DMS53 treated with DMSO at 0.1 percent for 48 hours (cell line): Measurements from ENCODE around the gene LRMDA.

ENCODE experiments used
- DNase-seq: peaks from one replicate; lab custom pipeline; 2025; ENCODE audit not compliant: unreplicated experiment; lab: John Stamatoyannopoulos, UW

Gene LRMDA

DNA sequence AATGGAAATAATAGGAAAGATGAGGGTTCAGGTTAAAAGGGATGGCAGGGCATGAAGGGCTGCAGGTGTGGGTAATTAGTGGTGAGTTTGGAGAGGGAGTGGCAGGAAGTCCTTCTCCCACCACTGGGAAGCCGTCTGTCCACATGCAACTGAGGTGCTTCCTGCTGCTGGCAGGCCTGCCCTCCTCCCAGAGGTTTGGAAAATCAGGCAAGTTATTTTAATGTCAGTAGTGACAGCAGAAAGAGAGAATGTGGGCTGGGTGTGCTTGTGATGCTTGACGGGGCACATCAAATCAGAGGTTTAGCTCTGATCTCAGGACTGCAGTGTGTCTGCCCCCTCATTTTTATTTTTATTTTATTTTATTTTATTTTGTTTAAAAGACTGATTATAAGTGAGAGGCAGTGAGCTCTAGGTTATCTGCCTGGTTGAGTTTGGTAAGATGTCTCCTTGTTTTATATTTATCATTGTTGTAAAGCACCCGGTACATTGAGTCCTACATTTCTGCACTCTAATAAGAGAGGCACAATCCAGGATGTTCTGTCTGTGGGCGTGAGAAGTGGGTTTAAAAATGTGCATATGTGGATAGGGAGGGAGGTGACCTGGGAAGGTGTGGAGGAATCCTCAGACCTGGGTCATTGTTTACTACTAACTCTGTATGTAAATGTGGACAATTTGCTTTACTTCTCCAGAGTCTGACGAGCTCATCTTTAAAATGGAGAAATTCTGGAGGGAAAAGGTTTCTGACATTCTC lies 504.4 kb downstream of the LRMDA start:
- DNase-seq: no peak

- no peak for DNase-seq
Measured at GRCh38 chr10:75936841-75937240, 505.4 kb downstream of the LRMDA start.

DNA sequence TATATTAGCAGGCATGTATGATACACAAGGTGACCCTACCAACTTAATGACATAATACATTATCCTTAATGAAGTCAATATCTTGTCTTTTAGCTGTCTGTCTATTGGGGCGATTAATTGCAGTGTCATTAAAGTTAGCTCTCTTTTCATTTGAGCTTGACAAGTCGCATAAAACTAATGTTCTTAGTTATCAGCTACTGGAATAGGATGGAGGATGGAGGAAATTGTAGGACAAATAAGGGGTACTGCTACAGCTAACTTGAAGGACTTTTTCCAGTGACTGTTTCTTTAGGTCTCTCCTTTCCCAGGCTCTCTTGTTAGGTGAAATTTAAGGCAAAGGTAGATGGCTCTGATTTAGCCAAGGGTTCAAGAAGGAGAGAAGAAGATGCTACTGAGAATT lies 506.4 kb downstream of the LRMDA start:
- DNase-seq: no peak

DNA sequence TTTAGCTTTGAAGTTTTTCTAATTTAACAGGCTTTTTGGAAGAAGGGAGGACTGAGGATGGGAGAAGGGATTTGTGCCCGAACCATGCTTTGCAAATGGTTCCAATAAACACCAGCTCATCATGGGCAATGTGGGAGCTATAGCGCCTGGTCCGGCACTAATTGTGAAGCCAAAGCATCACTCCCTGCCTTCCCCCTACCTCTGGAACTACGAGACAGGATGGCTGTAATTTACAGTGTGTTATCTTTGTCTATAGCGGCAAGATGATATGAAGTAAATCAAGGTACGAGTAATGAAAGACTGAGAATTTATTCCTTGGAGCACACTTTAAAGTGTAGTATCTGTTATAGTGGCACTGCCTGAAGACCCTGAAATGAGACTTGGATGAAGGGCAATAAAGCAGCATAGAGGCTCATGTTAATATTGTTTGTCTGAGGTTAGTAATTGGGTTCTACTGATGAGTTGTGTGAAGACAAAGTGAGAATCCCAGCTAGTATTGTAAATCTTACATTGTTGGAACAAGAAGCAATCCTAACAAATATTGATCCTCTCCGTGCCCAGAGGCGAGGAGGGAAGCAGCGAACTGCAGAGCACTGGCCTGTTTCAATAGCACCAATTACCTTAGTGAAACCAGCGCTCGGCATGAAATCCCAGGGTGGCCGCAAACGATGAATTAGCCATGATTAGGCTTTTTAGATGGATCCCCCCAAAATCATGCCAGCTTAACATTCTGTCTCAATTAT lies 507.1 kb downstream of the LRMDA start:
- no peak for DNase-seq

GRCh38 chr10:75939541-75939940 lies 508.1 kb downstream of the LRMDA start:
- DNase-seq: no peak

GRCh38 chr10:75940742-75941141 lies 509.3 kb downstream of the LRMDA start:
- no peak for DNase-seq

DNA sequence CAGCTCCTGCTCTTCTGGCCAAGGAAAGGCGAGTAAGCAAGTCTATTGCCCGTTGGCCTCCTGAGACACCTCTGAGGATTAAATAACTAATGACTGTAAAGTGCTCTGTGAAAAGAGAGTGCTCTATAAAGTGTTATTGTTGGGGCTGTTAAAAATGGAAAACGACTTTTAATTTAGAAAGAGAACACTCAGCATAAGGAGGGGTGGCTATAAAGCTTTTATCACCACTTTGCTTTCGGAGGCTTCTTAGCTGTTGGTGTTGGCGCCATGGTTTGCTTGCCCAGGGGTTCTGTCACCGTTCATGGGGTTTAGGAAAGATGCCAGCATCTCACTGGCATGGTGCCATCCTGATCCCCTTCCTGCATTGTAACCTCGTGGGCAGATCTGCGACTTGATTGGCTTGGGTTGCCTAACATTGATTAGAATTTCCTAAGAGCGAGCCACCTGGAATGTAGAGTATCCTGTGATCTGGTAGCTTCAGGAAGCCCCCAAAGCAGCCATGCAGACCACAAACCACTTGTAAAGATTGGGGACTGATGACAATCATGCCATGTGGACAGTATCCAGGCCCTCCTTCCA lies 509.9 kb downstream of the LRMDA start:
- DNase-seq: no peak

DNA sequence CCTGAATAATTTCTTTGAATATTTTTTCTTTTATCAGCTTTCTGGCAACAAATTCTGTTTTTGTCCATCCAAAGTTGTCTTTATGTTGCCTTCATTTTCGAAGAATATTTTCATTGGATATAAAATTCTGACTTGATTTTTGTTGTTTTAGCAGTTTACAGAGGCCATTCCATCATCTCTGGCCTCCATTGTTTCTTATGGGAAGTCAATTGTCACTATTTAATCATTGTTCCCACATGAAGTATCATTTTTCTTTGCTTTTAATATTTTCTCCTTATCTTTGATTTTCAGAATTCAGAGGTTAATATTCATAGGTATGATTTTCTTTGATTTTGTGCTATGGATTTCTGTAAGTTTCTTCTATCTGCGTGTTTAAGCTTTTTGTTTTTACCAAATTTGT lies 512.6 kb downstream of the LRMDA start:
- no peak for DNase-seq

DNA sequence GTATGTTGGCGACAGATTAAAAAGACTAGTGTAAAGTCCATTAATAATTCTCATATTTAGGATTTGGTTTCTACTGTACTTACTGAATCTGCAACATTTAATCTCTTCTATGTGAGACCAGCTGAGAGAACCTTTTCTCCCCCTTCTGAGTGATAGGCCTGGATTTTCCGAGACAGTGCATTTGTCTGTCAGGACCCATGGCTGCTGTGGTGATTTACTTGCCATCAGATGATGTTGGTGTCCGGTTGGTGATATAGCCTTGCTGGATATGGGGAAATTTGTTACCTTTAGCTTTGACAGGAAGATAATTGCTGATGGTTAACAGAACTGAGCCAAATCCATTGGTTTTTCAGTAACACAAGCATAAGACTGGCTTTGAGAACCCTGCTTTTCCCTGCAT lies 517.2 kb downstream of the LRMDA start:
- no peak for DNase-seq

DNA sequence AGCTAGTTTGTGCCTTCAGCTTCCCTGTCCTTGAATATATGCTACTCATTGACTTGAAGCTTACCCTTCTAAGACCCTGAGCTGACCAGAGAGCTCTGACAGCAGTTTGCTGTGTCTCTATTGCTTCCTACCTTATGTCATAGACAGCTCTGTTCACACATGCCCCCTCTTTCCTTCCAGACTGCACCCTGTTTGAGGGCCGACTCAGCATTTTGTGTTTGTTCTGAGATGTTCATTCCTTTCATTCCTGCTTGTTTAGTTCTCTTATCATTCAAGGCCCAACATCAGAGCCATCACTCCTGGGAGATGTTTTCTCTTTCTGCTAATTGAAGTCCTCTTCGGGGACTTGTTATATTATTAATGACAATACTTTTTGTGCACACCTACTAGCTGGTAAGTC lies 518.9 kb downstream of the LRMDA start:
- DNase-seq: no peak

GRCh38 chr10:75950997-75951589 lies 519.7 kb downstream of the LRMDA start:
- DNase-seq: no peak

GRCh38 chr10:75951627-75952026 lies 520.2 kb downstream of the LRMDA start:
- no peak for DNase-seq

DNA sequence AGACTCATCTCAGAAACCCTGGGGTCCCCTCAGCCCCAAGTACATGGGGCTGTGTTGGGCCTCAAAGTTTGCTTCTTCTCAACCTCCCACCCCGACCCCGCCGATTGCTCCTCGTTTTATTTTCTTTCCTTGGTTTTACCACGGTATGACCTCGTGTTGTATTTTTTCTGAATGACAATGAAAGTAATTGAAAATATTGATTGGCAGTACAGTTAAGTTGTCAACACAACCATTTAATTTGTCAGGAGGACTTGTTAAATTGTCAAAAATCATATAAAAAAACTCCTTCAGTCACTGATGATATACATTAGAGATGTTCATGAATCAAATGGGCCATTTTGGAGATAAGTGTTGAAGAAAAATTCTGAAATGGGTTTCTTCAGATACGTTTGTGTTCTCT lies 520.7 kb downstream of the LRMDA start:
- DNase-seq: no peak

DNA sequence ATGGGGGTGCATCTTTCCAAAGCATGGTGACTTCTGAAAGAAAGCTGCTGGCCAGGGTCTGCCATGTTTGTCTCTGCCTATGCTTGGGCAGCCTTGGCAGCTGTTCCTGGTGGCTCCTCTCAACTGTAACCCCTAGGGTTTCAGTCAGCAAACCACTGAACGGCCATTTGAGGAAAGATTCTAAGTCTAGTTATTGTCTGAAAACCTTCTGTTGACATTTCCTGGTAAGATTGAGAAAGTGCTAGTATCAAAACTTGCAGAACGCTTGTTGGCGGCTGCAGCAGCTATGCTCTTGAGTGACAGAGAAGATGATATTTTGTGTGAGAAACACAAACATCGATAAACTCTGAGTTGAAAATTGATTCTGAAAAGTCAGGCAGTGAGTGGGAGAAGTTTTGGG lies 523.1 kb downstream of the LRMDA start:
- DNase-seq: no peak

- no peak for DNase-seq
Measured at GRCh38 chr10:75955973-75956502, 524.6 kb downstream of the LRMDA start.

DNA sequence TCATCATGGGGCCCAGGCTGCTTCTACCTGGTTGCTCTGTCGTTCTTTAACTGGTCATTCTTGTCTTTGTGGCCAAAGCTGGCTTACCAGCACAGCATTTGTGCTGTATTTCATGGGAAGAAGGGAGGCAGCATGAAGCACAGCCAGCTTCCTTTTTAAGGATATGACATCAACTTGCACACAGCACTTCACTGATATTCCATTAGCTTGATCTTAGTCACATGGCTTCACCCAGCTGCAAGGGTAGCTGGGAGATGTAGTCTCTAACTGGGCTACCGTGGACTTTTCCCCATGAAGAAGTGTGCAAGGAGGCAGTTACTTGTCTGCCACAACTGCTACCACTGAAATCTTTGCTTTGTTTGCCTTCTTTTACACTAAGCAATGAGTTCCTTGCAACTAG lies 525.2 kb downstream of the LRMDA start:
- DNase-seq: peak; percentile 10

GRCh38 chr10:75957314-75958120 lies 526.1 kb downstream of the LRMDA start:
- DNase-seq: no peak

DNA sequence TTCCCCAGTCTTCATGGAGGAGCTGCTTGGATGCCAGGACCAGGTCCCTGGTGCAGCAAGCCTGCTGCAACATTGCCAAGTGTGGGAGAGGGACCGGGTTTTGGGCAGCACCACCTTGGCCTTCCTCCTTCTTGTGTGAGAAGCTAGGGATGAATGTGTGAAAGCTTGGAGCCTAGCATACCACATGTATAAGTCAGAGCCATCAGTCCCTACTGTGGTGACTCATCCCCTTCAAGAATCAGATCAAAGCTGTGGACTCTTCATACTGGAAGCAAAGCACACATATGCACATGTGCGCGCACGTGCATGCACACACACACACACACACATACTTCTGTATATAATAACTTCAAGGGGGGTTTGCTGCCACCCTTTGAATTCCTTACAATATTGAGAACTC lies 527.8 kb downstream of the LRMDA start:
- peak; percentile 18 for DNase-seq

- DNase-seq: no peak
Measured at GRCh38 chr10:75959912-75960311, 528.5 kb downstream of the LRMDA start.

DNA sequence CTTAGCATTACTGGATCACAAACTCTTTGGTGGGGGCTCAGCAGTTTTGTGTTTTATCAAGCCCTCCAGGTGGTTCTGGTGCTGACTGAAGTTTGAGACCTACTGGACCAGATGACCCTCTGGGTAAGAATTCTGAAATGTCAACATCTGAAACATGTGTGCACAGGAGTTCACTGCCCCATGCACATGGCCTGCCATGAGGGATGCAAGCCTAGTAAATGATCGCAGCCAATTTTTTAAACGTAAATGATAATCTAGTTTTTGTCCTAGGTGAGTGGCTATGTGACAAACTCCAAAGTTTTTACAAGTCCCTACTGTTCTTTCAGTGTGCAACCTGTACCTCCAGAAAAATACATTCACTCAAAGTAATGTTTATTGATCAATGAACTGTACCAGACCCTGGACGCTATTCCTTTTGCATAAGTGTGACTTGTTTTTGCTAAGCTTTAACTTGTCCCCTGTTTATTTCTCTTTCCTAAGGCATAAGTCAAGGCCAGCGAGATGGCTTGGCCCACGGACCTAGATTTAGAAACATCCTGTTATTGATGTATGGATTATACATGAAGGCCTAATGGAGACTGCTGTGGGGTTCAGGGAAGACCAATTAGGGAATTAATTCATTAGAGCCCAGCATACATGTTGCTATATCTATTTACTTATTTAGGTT lies 531.1 kb downstream of the LRMDA start:
- DNase-seq: no peak
